Pulmonary artery endothelial cell (primary cell): ENCODE results near the gene RFXAP. TPM values are rescaled to one million over a fixed set of nuclear protein-coding genes. Genes with fewer than 3 reads are reported as not detected.

Source experiments
- DNase-seq: peaks from one replicate; pipeline ENCODE4 v3.0.0-alpha.2; 2011; ENCODE audit warnings: low read depth, low spot score
- total RNA-seq: library from RNA; depleted of rRNA; stranded (reverse); fragments of >200 nt; gene quantifications from 2 replicates; pipeline ENCODE4 v1.2.3, GENCODE V29; 2014

The RFXAP gene
- total RNA-seq, 1 donor from 2014 or later: 1.6 TPM

GRCh38 chr13:36817996-36818803 lies 822 bp upstream of the RFXAP start:
- DNase-seq: no peak

- no peak for DNase-seq
Observed at GRCh38 chr13:36819739-36820090, 693 bp downstream of the RFXAP start.

- no peak for DNase-seq
Observed at GRCh38 chr13:36820222-36820621, 1.2 kb downstream of the RFXAP start.

GRCh38 chr13:36822785-36823184 lies 3.8 kb downstream of the RFXAP start:
- peak; percentile 22 for DNase-seq

- no peak for DNase-seq
Observed at GRCh38 chr13:36829753-36830152, 10.7 kb downstream of the RFXAP start.

GRCh38 chr13:36831291-36831690 lies 12.3 kb downstream of the RFXAP start:
- no peak for DNase-seq

GRCh38 chr13:36834299-36834698 lies 15.3 kb downstream of the RFXAP start:
- DNase-seq: no peak

- DNase-seq: no peak
Observed at GRCh38 chr13:36837354-36838092, 18.5 kb downstream of the RFXAP start.

GRCh38 chr13:36839281-36839680 lies 20.3 kb downstream of the RFXAP start:
- DNase-seq: no peak

GRCh38 chr13:36839981-36840380 lies 21.0 kb downstream of the RFXAP start:
- no peak for DNase-seq

- DNase-seq: no peak
Observed at GRCh38 chr13:36840718-36841250, 21.8 kb downstream of the RFXAP start.

GRCh38 chr13:36841391-36841790 lies 22.4 kb downstream of the RFXAP start:
- DNase-seq: no peak

GRCh38 chr13:36847606-36848005 lies 28.6 kb downstream of the RFXAP start:
- DNase-seq: no peak

- no peak for DNase-seq
Observed at GRCh38 chr13:36848199-36848982, 29.4 kb downstream of the RFXAP start.

- DNase-seq: no peak
Observed at GRCh38 chr13:36850790-36851438, 31.9 kb downstream of the RFXAP start.

- DNase-seq: no peak
Observed at GRCh38 chr13:36857253-36857652, 38.2 kb downstream of the RFXAP start.

GRCh38 chr13:36858290-36858689 lies 39.3 kb downstream of the RFXAP start:
- DNase-seq: peak; percentile 41

- DNase-seq: no peak
Observed at GRCh38 chr13:36859259-36859658, 40.2 kb downstream of the RFXAP start.

- peak; percentile 19 for DNase-seq
Observed at GRCh38 chr13:36862002-36862685, 43.1 kb downstream of the RFXAP start.

GRCh38 chr13:36862722-36863121 lies 43.7 kb downstream of the RFXAP start:
- no peak for DNase-seq

- DNase-seq: no peak
Observed at GRCh38 chr13:36865265-36865664, 46.2 kb downstream of the RFXAP start.
